NB4 (cell line): Measurements from ENCODE around the gene LDLRAD4.

Source experiments
- DNase-seq: peaks from one replicate; pipeline ENCODE4 v3.0.0; 2010; ENCODE audit warnings: low read depth
- H3K4me3 ChIP-seq: one replicate; pipeline ENCODE4 v1.5.1; 2011; ENCODE audit warnings: mild to moderate bottlenecking, low read depth, low read length, moderate library complexity
- CTCF ChIP-seq: IDR thresholded peaks from one replicate; pipeline ENCODE4 v1.5.1; 2012; ENCODE audit warnings: low read depth, low read length
- MYC ChIP-seq: IDR thresholded peaks from 2 replicates; pipeline ENCODE4 v1.6.1; 2011; ENCODE audit warnings: low read depth, low read length
- POLR2A ChIP-seq: IDR thresholded peaks from 2 replicates; pipeline ENCODE4 v1.6.1; 2011; ENCODE audit warnings: mild to moderate bottlenecking; ENCODE audit not compliant: insufficient read length; ENCODE audit errors: extremely low read depth
- TF ChIP-seq, protein P1 (sequence below): IDR thresholded peaks from 2 replicates; pipeline ENCODE4 v1.6.1; 2011; ENCODE audit warnings: low read depth, low read length

Gene LDLRAD4

GRCh38 chr18:13412017-13412416 is 193.5 kb downstream of the LDLRAD4 start:
- DNase-seq = no peak
- TF ChIP-seq, protein P1, sequence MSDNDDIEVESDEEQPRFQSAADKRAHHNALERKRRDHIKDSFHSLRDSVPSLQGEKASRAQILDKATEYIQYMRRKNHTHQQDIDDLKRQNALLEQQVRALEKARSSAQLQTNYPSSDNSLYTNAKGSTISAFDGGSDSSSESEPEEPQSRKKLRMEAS = no peak
- TF ChIP-seq POLR2A (no peak), MYC (no peak), CTCF (no peak)
- H3K4me3 ChIP-seq = no peak overlapping the region

DNA sequence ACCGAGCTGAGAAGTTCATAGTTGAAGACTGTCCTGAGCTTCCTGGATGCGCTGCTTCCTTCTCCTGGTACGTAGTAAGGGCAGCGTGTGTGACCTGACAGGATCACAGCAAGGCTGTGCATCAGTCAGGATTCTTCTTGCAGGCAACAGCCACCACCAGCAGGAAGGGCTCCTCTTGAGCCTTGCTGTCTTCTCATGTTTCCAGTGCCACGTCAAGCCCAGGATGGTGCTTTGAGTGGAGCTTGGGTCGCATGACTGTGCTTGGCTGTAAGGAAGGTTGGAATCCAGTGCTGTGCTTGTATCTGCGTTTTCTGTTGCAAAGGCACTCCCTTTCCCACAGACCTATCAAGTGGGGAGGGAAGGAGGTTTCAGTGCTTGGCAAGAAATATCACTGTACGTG is 194.3 kb downstream of the LDLRAD4 start:
- no peak for TF ChIP-seq MYC
- TF ChIP-seq, protein P1 = no peak
- no peak overlapping the region for H3K4me3 ChIP-seq

DNA sequence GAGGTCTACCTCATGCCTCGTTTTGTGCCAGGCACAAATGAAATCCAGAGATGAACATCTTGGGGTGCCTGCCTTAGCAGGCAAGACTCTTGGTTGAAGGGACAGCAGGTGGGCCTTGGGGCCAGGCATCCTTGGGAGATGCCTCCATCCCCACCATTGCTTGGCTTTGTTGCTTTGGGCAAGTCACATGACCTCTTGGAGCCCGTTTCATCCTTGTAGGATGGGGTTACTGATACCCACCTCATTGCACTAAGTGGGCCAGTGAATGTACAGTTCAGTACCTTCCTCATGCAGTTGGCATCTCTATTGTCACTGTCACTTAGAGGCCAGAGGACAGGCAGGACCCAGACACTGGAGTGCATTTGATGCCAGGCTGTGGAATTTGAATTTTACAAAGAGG is 195.5 kb downstream of the LDLRAD4 start:
- DNase-seq = no peak
- no peak overlapping the region for H3K4me3 ChIP-seq
- TF ChIP-seq CTCF = no peak

More for the DNA sequence above, 194.3 kb downstream of the LDLRAD4 start:
- no peak for DNase-seq

DNA sequence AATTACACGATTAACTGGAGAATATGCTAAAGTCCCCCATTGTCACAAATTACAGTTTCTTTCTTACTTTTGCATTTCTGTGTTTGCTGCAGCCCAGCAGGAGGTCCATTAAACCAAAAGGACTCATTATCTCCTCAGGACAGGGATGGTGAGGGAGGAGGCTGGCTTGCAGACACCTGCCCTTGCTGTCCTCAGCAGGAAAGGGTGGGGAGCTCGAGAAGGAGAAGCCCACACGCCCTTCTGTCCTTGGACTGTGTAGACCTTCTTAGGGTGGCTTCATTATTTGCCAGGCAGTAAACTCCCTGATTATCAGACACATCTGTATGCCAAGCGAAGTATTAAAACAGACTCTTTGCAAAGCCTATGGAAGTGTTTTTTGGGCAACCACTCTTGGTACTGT is 196.0 kb downstream of the LDLRAD4 start:
- DNase-seq = no peak
- no peak for TF ChIP-seq CTCF
- TF ChIP-seq MYC = no peak
- no peak for TF ChIP-seq POLR2A
- TF ChIP-seq, protein P1 = no peak
- H3K4me3 ChIP-seq = no peak overlapping the region

GRCh38 chr18:13415736-13416135 is 197.2 kb downstream of the LDLRAD4 start:
- TF ChIP-seq CTCF = no peak
- TF ChIP-seq MYC = no peak
- no peak for TF ChIP-seq POLR2A
- TF ChIP-seq, protein P1 = no peak
- no peak overlapping the region for H3K4me3 ChIP-seq
- no peak for DNase-seq

DNA sequence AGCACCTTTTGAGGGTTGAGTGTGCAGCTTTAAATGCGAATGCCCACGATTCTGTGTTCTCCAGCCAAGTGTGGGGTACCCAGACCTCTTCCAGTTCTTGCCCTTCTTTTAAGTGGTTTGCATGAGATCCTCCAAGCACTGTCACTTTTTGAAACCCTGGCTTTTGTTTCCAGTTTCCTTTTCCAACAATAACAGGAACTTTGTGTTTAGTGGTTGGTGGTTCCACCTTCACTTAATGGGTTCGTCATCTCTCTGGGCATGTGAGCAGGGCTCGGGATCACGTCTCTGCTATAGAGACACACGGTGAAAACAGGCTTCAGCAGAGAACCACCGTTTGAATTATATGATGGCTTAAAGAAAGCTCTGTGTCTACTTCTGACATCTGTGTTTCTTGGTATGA is 197.6 kb downstream of the LDLRAD4 start:
- H3K4me3 ChIP-seq = no peak overlapping the region
- no peak for TF ChIP-seq POLR2A
- TF ChIP-seq CTCF = no peak
- no peak for TF ChIP-seq MYC
- TF ChIP-seq, protein P1 = no peak
- no peak for DNase-seq
